ENCODE measurements around the gene PTPRD.

- TF ChIP-seq TCF7L2 (IDR thresholded peaks at IDR 0.05; ENCODE audit: low read depth, low read length) (no peak), CTCF (IDR thresholded peaks at IDR 0.05) (no peak), POLR2AphosphoS5 (IDR thresholded peaks at IDR 0.05; ENCODE audit: low read depth, low read length) (no peak), REST (IDR thresholded peaks at IDR 0.05; ENCODE audit: insufficient read depth in 1 of 2, low read depth in 2 of 2, low read length in 1 of 2) (no peak), SIN3A (IDR thresholded peaks at IDR 0.05; ENCODE audit: borderline replicate concordance, insufficient read depth, low read depth, low read length) (no peak)
Observed at GRCh38 chr9:8717146-8717545, 1895.7 kb downstream of the PTPRD start.
